Measurements from ENCODE around the gene PFKP. TPM values are rescaled to one million over a fixed set of nuclear protein-coding genes. Genes with fewer than 3 reads are reported as not detected.

Gene PFKP
- total RNA-seq, 1 donor from 2014 or later, result 55.2 TPM

DNA sequence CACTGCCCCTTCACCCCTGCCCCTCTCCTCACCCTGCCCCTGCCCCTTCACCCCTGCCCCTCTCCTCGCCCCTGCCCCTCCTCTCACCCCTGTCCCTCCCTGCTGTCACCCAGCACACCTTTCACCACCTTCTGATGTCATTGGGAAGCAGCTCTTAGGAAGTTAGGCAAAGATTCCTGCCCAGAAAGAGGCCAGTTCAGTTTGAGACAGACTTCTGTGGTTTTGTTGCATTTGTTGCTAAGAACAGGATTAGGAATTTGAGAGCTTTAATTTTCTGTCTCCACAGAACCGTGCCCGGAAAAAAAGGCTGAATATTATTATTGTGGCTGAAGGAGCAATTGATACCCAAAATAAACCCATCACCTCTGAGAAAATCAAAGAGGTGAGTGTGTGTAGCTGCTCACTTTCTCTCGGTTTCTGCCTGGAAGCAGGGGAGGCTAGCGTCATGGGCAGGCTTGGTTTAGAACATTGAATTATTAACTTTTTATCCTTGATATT, 39.6 kb downstream of the PFKP start:
- H3K79me2 ChIP-seq (ENCODE audit: low read depth), result no peaks in the 10 kb centered on the region
- H2AFZ ChIP-seq (replicated peaks), result no peak overlapping the region
- no peak for DNase-seq (ENCODE audit: low spot score)
- H3K9me3 Mint-ChIP-seq, result peaks cover 4% of the 10 kb centered on the region
- H3K27ac ChIP-seq, result no peak overlapping the region
- no peaks in the 10 kb centered on the region for H3K27me3 ChIP-seq
- H3K36me3 ChIP-seq, result no peaks in the 10 kb centered on the region
- H3K4me1 ChIP-seq, result no peaks in the 10 kb centered on the region
- H3K9ac ChIP-seq, result no peak overlapping the region
- no peaks in the 10 kb centered on the region for H4K20me1 ChIP-seq (ENCODE audit: low read depth)
- no peak overlapping the region for H3K4me3 Mint-ChIP-seq
- peaks cover 24% of the 10 kb centered on the region for H3K36me3 Mint-ChIP-seq
- H3K4me3 ChIP-seq, result no peak overlapping the region
- H3F3A ChIP-seq (ENCODE audit: low read depth), result peaks cover 3% of the 10 kb centered on the region
- peak overlapping the region; percentile 82 for H3K27ac Mint-ChIP-seq
- H3K9me3 ChIP-seq (ENCODE audit: low read depth), result no peaks in the 10 kb centered on the region
- TF ChIP-seq EZH2 (IDR thresholded peaks at IDR 0.05), result no peak
- no peak for TF ChIP-seq EZH2phosphoT487 (IDR thresholded peaks at IDR 0.05)
- TF ChIP-seq, protein P1, sequence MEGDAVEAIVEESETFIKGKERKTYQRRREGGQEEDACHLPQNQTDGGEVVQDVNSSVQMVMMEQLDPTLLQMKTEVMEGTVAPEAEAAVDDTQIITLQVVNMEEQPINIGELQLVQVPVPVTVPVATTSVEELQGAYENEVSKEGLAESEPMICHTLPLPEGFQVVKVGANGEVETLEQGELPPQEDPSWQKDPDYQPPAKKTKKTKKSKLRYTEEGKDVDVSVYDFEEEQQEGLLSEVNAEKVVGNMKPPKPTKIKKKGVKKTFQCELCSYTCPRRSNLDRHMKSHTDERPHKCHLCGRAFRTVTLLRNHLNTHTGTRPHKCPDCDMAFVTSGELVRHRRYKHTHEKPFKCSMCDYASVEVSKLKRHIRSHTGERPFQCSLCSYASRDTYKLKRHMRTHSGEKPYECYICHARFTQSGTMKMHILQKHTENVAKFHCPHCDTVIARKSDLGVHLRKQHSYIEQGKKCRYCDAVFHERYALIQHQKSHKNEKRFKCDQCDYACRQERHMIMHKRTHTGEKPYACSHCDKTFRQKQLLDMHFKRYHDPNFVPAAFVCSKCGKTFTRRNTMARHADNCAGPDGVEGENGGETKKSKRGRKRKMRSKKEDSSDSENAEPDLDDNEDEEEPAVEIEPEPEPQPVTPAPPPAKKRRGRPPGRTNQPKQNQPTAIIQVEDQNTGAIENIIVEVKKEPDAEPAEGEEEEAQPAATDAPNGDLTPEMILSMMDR (IDR thresholded peaks at IDR 0.05), result no peak
- no peak overlapping the region for H3K4me2 ChIP-seq
- H3K27me3 Mint-ChIP-seq (ENCODE audit: insufficient read depth, low read depth), result peaks cover 6% of the 10 kb centered on the region
- peaks cover 26% of the 10 kb centered on the region for H3K4me1 Mint-ChIP-seq

DNA sequence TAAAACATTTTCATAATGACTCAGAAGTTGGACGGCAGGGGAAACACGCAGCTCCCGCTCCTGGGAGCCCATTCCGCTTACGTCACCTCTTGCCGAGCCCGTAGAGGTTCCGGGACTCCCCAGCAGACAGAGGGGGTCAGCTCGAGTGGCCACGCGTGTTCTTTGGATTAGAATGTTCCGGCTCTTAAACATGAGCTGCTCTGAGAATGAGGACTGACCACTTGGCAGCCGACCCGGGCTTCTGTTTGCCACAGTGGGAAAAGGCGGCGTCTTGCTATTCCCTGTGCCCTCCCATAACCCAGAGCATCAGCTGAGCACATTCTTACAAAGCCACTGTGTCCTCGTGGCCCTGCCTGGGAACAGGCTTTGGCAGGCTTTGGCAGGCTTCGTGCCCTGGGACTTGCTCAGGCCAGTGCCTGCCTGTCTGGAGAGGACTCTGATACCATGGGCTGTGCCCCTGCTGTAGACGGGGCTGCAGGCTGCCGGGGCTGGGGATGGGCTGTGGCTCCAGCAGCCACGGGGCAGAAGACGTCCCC, 40.1 kb downstream of the PFKP start:
- no peaks in the 10 kb centered on the region for H3K36me3 ChIP-seq
- no peak overlapping the region for H3K4me2 ChIP-seq
- no peak overlapping the region for H3K27ac ChIP-seq
- H3K9me3 ChIP-seq (ENCODE audit: low read depth), result no peaks in the 10 kb centered on the region
- TF ChIP-seq, protein P1 (IDR thresholded peaks at IDR 0.05), result no peak
- no peaks in the 10 kb centered on the region for H3K4me1 ChIP-seq
- no peaks in the 10 kb centered on the region for H4K20me1 ChIP-seq (ENCODE audit: low read depth)
- DNase-seq (ENCODE audit: low spot score), result no peak
- H3K36me3 Mint-ChIP-seq, result peaks cover 24% of the 10 kb centered on the region
- H3K9me3 Mint-ChIP-seq, result peaks cover 4% of the 10 kb centered on the region
- H3K4me3 ChIP-seq, result no peak overlapping the region
- peaks cover 29% of the 10 kb centered on the region for H3K4me1 Mint-ChIP-seq
- peaks cover 7% of the 10 kb centered on the region for H3K27me3 Mint-ChIP-seq (ENCODE audit: insufficient read depth, low read depth)
- H3K4me3 Mint-ChIP-seq, result no peak overlapping the region
- H3K27me3 ChIP-seq, result no peaks in the 10 kb centered on the region
- H3F3A ChIP-seq (ENCODE audit: low read depth), result peaks cover 3% of the 10 kb centered on the region
- no peak overlapping the region for H2AFZ ChIP-seq (replicated peaks)
- no peaks in the 10 kb centered on the region for H3K79me2 ChIP-seq (ENCODE audit: low read depth)
- H3K27ac Mint-ChIP-seq, result no peak overlapping the region
- H3K9ac ChIP-seq, result no peak overlapping the region

DNA sequence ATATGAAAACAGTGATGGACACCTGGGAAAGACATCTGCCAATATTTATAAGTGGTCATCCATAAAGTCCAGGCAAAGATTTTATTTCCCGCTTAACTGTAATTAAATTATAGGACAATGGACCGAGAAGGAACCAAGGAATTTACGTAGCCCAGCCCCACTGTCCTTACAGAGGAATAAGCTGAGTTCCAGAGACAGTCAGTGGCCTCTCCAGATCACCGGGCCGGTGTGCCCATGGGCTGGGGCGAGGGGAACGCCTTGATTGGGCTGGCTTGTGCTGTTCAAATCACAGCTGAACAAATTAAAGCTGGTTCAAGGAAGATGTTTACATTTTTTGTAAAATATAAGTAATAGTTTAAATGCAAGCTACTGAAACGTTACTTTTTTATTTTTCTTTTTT, 40.7 kb downstream of the PFKP start:
- peaks cover 27% of the 10 kb centered on the region for H3K4me1 Mint-ChIP-seq
- Histone ChIP-seq H3K4me2 (no peak overlapping the region), H3K4me1 (no peaks in the 10 kb centered on the region), H4K20me1 (ENCODE audit: low read depth) (no peaks in the 10 kb centered on the region), H3F3A (ENCODE audit: low read depth) (peaks cover 3% of the 10 kb centered on the region), H3K79me2 (ENCODE audit: low read depth) (no peaks in the 10 kb centered on the region), H3K9ac (no peak overlapping the region), H3K9me3 (ENCODE audit: low read depth) (no peaks in the 10 kb centered on the region), H3K27ac (no peak overlapping the region), H3K4me3 (no peak overlapping the region), H2AFZ (replicated peaks) (no peak overlapping the region), H3K36me3 (no peaks in the 10 kb centered on the region), H3K27me3 (no peaks in the 10 kb centered on the region)
- H3K27ac Mint-ChIP-seq, result no peak overlapping the region
- DNase-seq (ENCODE audit: low spot score), result no peak
- H3K27me3 Mint-ChIP-seq (ENCODE audit: insufficient read depth, low read depth), result peaks cover 11% of the 10 kb centered on the region
- TF ChIP-seq EZH2 (IDR thresholded peaks at IDR 0.05), result no peak
- TF ChIP-seq, protein P1 (IDR thresholded peaks at IDR 0.05), result no peak
- TF ChIP-seq EZH2phosphoT487 (IDR thresholded peaks at IDR 0.05), result no peak
- H3K9me3 Mint-ChIP-seq, result peaks cover 4% of the 10 kb centered on the region
- no peak overlapping the region for H3K4me3 Mint-ChIP-seq
- H3K36me3 Mint-ChIP-seq, result peaks cover 21% of the 10 kb centered on the region

All from neural progenitor cell (in vitro differentiated cells).